ENCODE results near the gene SQSTM1. TPM values are rescaled to one million over a fixed set of nuclear protein-coding genes. Genes with fewer than 3 reads are reported as not detected.

Gene SQSTM1
- total and polyA plus RNA-seq, 11 donors, result 177 to 747 (median 396) TPM

GRCh38 chr5:179794171-179794570 is 26.5 kb upstream of the SQSTM1 start:
- DNase-seq (no peak), ATAC-seq (no peak)
- intact Hi-C loops (cut with DNase I), result loop anchor here in 2 of 10 donors (2.0 kb wide), 2 partner anchors 29 to 31 kb away; no protein-coding TSS in a partner anchor
- Histone ChIP-seq H3K9me3 (no peaks in the 10 kb centered on the region), H3K4me3 (peak overlapping the region in 11 of 12 donors; percentile 3 to 82 (median 68)), H3K27me3 (no peaks in the 10 kb centered on the region), H3K27ac (peak overlapping the region; percentile 47 to 95 (median 86)), H3K36me3 (peaks cover 7 to 23% (median 21%) of the 10 kb centered on the region in 9 donors), H3K4me1 (peaks cover 5 to 58% (median 49%) of the 10 kb centered on the region in 12 donors)
- WGBS, 4 donors, result 61 to 86% (median 81%) methylated on average over 3 of the region's 3 CpGs
- no peak for TF ChIP-seq CTCF (IDR thresholded peaks at IDR 0.05)
- TF ChIP-seq POLR2A (IDR thresholded peaks at IDR 0.05), result no peak

GRCh38 chr5:179794575-179794974 is 26.1 kb upstream of the SQSTM1 start:
- peaks cover 5 to 58% (median 49%) of the 10 kb centered on the region in 12 donors for H3K4me1 ChIP-seq

GRCh38 chr5:179795049-179795862 is 25.4 kb upstream of the SQSTM1 start:
- intact Hi-C loops (cut with DNase I), result loop anchor here in 5 of 10 donors (2.0 to 5.0 kb wide), 3 partner anchors 30 to 33 kb away; no protein-coding TSS in a partner anchor
- Histone ChIP-seq H3K4me1 (peaks cover 5 to 58% (median 49%) of the 10 kb centered on the region in 12 donors), H3K27ac (peak overlapping the region; percentile 63 to 95 (median 86)), H3K9me3 (no peaks in the 10 kb centered on the region), H3K27me3 (no peaks in the 10 kb centered on the region), H3K36me3 (peaks cover 7 to 34% (median 32%) of the 10 kb centered on the region in 9 donors), H3K4me3 (peak overlapping the region; percentile 46 to 82 (median 68))
- no peak for TF ChIP-seq POLR2A (IDR thresholded peaks at IDR 0.05)
- no peak for TF ChIP-seq CTCF (IDR thresholded peaks at IDR 0.05)
- ATAC-seq (peak in 1 of 4 donors; percentile 1), DNase-seq (peak in 2 of 5 donors; percentile 35 to 52)
- WGBS, 4 donors, result 11 to 38% (median 19%) methylated on average over 13 to 53 of the region's 53 CpGs

More at GRCh38 chr5:179794575-179794974, 26.1 kb upstream of the SQSTM1 start:
- Histone ChIP-seq H3K9me3 (no peaks in the 10 kb centered on the region), H3K27ac (peak overlapping the region; percentile 47 to 95 (median 86)), H3K36me3 (peaks cover 7 to 27% (median 25%) of the 10 kb centered on the region in 9 donors), H3K27me3 (no peaks in the 10 kb centered on the region), H3K4me3 (peak overlapping the region in 11 of 12 donors; percentile 3 to 82 (median 68))
- TF ChIP-seq CTCF (IDR thresholded peaks at IDR 0.05) (no peak), POLR2A (IDR thresholded peaks at IDR 0.05) (no peak)
- no peak for ATAC-seq
- 93 to 100% (median 96%) methylated on average over 3 of the region's 3 CpGs for WGBS, 4 donors
- intact Hi-C loops (cut with DNase I), result loop anchor here in 2 of 10 donors (2.0 kb wide), 2 partner anchors 30 to 32 kb away; no protein-coding TSS in a partner anchor
- DNase-seq, result no peak
